Liver (tissue), 3 donors: ENCODE measurements around the gene JMJD4.

Source experiments
- EGR1 ChIP-seq, 2 donors: IDR thresholded peaks; 2 replicates each; pipeline ENCODE4 v1.6.1; 2016 to 2018; ENCODE audit warnings: antibody characterized with exemption in 2 of 2, low read depth in 2 of 2
- FOXA1 ChIP-seq: IDR thresholded peaks from 2 replicates; pipeline ENCODE4 v1.6.1; 2016; ENCODE audit warnings: antibody characterized with exemption
- GABPA ChIP-seq, 2 donors: IDR thresholded peaks in 1 of 2; conservative IDR thresholded peaks in 1 of 2; 2 replicates each; pipeline ENCODE4 v1.6.1; 2016; ENCODE audit warnings: antibody characterized with exemption in 2 of 2, mild to moderate bottlenecking in 1 of 2, moderate library complexity in 1 of 2
- JUND ChIP-seq, 2 donors: IDR thresholded peaks; 2 replicates each; pipeline ENCODE4 v1.6.1; 2016; ENCODE audit warnings: antibody characterized with exemption in 2 of 2
- RAD21 ChIP-seq, 2 donors: IDR thresholded peaks; 2 replicates each; pipeline ENCODE4 v1.6.1; 2016; ENCODE audit warnings: antibody characterized with exemption in 2 of 2, mild to moderate bottlenecking in 2 of 2
- TAF1 ChIP-seq: conservative IDR thresholded peaks from 2 replicates; pipeline ENCODE4 v1.6.1; 2016; ENCODE audit warnings: antibody characterized with exemption, mild to moderate bottlenecking
- TF ChIP-seq, protein P1 (sequence below): fragments of 150-350 bp; IDR thresholded peaks from 2 replicates; pipeline ENCODE4 v1.5.1; 2017; ENCODE audit warnings: improper control_type of control experiment, low read depth, low read length; ENCODE audit not compliant: missing input control
- TF ChIP-seq, protein P2 (sequence below): IDR thresholded peaks from 2 replicates; pipeline ENCODE4 v1.6.1; 2016; ENCODE audit warnings: antibody characterized with exemption
- TF ChIP-seq, protein P3 (sequence below): IDR thresholded peaks from 2 replicates; pipeline ENCODE4 v1.6.1; 2016; ENCODE audit warnings: antibody characterized with exemption
- TF ChIP-seq, protein P4 (sequence below): IDR thresholded peaks from 2 replicates; pipeline ENCODE4 v1.6.1; 2016; ENCODE audit warnings: antibody characterized with exemption
- donor health status: healthy.
- donor health status: healthy.

DNA sequence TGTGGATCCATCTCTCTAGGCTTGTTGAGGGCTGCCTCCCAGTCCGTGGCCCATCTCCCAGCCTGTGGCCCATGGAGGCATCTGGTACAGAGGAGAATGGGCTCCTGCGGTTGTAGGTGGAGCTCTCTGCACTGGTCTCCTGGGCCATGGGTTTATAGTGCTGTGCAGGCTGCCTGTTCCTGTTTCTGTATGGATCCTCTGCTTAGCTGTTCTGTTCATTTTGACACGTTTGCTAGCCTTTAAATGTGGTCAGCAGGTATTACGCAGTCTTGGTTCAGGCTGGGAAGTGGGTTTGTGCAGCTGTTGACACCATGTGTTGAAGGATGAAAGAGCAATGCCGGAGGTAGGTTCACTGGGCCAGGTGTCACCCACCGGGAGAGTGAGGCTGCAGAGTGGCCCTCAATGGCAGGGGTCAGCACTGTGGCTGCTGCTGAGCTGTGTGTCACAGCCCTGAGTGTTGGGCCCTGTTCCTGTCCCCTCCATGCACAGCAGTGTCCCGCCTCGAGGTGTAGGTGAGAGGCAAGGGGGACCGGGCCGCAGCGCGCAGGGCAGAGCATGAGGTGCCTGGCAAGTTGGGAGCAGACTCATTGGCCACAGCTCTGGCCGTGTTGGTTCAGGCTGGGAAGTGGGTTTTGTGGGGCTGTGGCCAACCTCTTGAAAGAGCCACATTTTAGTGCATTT lies 39.1 kb upstream of the JMJD4 start:
- TF ChIP-seq, protein P1, sequence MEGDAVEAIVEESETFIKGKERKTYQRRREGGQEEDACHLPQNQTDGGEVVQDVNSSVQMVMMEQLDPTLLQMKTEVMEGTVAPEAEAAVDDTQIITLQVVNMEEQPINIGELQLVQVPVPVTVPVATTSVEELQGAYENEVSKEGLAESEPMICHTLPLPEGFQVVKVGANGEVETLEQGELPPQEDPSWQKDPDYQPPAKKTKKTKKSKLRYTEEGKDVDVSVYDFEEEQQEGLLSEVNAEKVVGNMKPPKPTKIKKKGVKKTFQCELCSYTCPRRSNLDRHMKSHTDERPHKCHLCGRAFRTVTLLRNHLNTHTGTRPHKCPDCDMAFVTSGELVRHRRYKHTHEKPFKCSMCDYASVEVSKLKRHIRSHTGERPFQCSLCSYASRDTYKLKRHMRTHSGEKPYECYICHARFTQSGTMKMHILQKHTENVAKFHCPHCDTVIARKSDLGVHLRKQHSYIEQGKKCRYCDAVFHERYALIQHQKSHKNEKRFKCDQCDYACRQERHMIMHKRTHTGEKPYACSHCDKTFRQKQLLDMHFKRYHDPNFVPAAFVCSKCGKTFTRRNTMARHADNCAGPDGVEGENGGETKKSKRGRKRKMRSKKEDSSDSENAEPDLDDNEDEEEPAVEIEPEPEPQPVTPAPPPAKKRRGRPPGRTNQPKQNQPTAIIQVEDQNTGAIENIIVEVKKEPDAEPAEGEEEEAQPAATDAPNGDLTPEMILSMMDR = no peak
- TF ChIP-seq FOXA1 (no peak), GABPA (IDR thresholded peaks at IDR 0.05 in 1 of 2, conservative IDR thresholded peaks at IDR 0.05 in 1 of 2) (no peak), JUND (IDR thresholded peaks at IDR 0.05) (no peak), EGR1 (IDR thresholded peaks at IDR 0.05; ENCODE audit: low read depth in 2 of 2) (no peak), RAD21 (IDR thresholded peaks at IDR 0.05) (no peak), TAF1 (no peak)
- TF ChIP-seq, protein P2, sequence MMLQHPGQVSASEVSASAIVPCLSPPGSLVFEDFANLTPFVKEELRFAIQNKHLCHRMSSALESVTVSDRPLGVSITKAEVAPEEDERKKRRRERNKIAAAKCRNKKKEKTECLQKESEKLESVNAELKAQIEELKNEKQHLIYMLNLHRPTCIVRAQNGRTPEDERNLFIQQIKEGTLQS = no peak
- TF ChIP-seq, protein P3, sequence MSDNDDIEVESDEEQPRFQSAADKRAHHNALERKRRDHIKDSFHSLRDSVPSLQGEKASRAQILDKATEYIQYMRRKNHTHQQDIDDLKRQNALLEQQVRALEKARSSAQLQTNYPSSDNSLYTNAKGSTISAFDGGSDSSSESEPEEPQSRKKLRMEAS = no peak
- TF ChIP-seq, protein P4, sequence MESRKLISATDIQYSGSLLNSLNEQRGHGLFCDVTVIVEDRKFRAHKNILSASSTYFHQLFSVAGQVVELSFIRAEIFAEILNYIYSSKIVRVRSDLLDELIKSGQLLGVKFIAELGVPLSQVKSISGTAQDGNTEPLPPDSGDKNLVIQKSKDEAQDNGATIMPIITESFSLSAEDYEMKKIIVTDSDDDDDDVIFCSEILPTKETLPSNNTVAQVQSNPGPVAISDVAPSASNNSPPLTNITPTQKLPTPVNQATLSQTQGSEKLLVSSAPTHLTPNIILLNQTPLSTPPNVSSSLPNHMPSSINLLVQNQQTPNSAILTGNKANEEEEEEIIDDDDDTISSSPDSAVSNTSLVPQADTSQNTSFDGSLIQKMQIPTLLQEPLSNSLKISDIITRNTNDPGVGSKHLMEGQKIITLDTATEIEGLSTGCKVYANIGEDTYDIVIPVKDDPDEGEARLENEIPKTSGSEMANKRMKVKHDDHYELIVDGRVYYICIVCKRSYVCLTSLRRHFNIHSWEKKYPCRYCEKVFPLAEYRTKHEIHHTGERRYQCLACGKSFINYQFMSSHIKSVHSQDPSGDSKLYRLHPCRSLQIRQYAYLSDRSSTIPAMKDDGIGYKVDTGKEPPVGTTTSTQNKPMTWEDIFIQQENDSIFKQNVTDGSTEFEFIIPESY = no peak
